ENCODE results near the gene SPRED3. TPM values are rescaled to one million over a fixed set of nuclear protein-coding genes. Genes with fewer than 3 reads are reported as not detected.

The SPRED3 gene
- polyA plus RNA-seq, 1 donor from 2014 or later, result 4.9 TPM

DNA sequence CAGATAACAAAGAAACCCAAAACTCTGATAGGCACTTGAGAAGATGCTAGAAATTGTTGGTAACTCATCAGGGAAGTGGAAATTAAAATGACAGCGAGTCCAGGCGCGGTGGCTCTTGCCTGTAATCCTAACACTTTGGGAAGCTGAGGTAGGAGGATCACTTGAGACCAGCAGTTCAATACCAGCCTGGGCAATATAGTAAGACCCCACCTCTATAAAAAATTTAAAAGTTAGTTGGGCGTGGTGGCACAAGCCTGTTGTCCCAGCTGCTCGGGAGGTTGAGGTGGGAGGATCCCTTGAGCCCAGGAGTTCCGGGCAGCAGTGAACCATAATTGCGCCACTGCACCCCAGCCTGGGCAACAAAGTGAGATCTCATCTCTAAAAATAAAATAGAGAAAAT is 42.4 kb downstream of the SPRED3 start:
- no peak overlapping the region for H2AFZ ChIP-seq (ENCODE audit: low read depth, low read length)
- H3K79me2 ChIP-seq (replicated peaks; ENCODE audit: insufficient read depth, low read length), result no peaks in the 10 kb centered on the region
- H3K9ac ChIP-seq (ENCODE audit: low read length), result no peak overlapping the region
- no peaks in the 10 kb centered on the region for H3K9me2 ChIP-seq (ENCODE audit: insufficient read depth, low read length)
- no peaks in the 10 kb centered on the region for H4K20me1 ChIP-seq (ENCODE audit: insufficient read depth)
- H3K9me3 ChIP-seq (ENCODE audit: low read length), result no peaks in the 10 kb centered on the region
- no peak overlapping the region for H3K4me3 ChIP-seq (ENCODE audit: low read length)
- H3K4me2 ChIP-seq (ENCODE audit: low read length), result no peak overlapping the region
- TF ChIP-seq, protein P1, sequence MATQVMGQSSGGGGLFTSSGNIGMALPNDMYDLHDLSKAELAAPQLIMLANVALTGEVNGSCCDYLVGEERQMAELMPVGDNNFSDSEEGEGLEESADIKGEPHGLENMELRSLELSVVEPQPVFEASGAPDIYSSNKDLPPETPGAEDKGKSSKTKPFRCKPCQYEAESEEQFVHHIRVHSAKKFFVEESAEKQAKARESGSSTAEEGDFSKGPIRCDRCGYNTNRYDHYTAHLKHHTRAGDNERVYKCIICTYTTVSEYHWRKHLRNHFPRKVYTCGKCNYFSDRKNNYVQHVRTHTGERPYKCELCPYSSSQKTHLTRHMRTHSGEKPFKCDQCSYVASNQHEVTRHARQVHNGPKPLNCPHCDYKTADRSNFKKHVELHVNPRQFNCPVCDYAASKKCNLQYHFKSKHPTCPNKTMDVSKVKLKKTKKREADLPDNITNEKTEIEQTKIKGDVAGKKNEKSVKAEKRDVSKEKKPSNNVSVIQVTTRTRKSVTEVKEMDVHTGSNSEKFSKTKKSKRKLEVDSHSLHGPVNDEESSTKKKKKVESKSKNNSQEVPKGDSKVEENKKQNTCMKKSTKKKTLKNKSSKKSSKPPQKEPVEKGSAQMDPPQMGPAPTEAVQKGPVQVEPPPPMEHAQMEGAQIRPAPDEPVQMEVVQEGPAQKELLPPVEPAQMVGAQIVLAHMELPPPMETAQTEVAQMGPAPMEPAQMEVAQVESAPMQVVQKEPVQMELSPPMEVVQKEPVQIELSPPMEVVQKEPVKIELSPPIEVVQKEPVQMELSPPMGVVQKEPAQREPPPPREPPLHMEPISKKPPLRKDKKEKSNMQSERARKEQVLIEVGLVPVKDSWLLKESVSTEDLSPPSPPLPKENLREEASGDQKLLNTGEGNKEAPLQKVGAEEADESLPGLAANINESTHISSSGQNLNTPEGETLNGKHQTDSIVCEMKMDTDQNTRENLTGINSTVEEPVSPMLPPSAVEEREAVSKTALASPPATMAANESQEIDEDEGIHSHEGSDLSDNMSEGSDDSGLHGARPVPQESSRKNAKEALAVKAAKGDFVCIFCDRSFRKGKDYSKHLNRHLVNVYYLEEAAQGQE (IDR thresholded peaks at IDR 0.05; ENCODE audit: borderline replicate concordance), result no peak
- TF ChIP-seq RAD21 (conservative IDR thresholded peaks at IDR 0.05), result no peak
- TF ChIP-seq TAF1 (IDR thresholded peaks at IDR 0.05; ENCODE audit: low read depth), result no peak
- no peak for TF ChIP-seq MXI1 (conservative IDR thresholded peaks at IDR 0.05; ENCODE audit: poor library complexity, severe bottlenecking)
- no peak for TF ChIP-seq EP300 (conservative IDR thresholded peaks at IDR 0.05; ENCODE audit: poor library complexity, severe bottlenecking)
- TF ChIP-seq POLR2AphosphoS5 (IDR thresholded peaks at IDR 0.05), result no peak
- TF ChIP-seq, protein P2, sequence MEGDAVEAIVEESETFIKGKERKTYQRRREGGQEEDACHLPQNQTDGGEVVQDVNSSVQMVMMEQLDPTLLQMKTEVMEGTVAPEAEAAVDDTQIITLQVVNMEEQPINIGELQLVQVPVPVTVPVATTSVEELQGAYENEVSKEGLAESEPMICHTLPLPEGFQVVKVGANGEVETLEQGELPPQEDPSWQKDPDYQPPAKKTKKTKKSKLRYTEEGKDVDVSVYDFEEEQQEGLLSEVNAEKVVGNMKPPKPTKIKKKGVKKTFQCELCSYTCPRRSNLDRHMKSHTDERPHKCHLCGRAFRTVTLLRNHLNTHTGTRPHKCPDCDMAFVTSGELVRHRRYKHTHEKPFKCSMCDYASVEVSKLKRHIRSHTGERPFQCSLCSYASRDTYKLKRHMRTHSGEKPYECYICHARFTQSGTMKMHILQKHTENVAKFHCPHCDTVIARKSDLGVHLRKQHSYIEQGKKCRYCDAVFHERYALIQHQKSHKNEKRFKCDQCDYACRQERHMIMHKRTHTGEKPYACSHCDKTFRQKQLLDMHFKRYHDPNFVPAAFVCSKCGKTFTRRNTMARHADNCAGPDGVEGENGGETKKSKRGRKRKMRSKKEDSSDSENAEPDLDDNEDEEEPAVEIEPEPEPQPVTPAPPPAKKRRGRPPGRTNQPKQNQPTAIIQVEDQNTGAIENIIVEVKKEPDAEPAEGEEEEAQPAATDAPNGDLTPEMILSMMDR (IDR thresholded peaks at IDR 0.05; ENCODE audit: poor library complexity, severe bottlenecking), result no peak
- no peak for TF ChIP-seq EZH2 (IDR thresholded peaks at IDR 0.05; ENCODE audit: borderline replicate concordance, insufficient read depth, low read length, poor library complexity, severe bottlenecking)
- no peak for TF ChIP-seq SMC3 (conservative IDR thresholded peaks at IDR 0.05; ENCODE audit: poor library complexity)
- H3K27ac ChIP-seq (ENCODE audit: low read length), result no peak overlapping the region
- H3K27me3 ChIP-seq (ENCODE audit: insufficient read depth, low read depth, low read length), result peaks cover 9% of the 10 kb centered on the region
- H3F3A ChIP-seq (ENCODE audit: insufficient read depth, low read length, poor library complexity, severe bottlenecking), result no peaks in the 10 kb centered on the region
- no peaks in the 10 kb centered on the region for H3K36me3 ChIP-seq (ENCODE audit: insufficient read depth, low read length)

DNA sequence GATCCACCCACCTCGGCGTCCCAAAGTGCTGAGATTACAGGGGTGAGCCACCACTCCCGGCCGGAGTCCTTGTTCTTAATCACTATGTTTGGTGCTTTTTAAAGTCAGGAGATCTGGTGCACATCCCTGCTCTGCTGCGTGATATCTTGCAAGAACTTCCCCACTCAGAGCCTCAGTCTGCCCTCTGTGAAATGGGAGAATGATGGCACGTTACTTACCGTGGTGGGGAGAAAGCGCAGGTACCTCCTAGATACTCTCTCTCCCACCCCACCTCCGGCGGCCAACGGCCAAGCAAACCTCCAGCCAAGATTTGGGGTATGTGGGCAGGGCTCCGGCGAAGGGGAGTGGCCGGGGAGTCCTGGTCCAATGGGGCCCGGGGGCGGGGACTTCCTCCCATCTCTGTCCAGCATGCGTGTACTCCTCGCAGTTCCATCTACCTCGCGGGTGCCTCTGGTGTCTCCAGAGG is 44.8 kb downstream of the SPRED3 start, which contains the start of gene RYR1:
Gene RYR1 (plus strand): TSS at position 424 of the 466 bp plus-strand sequence. CDS start 139 bp downstream, outside the sequence.
- no peak within 1 kb of the TSS for H2AFZ ChIP-seq (ENCODE audit: low read depth, low read length)
- H3F3A ChIP-seq (ENCODE audit: insufficient read depth, low read length, poor library complexity, severe bottlenecking), result no peaks in the 10 kb centered on the region
- no peaks in the 10 kb centered on the region for H4K20me1 ChIP-seq (ENCODE audit: insufficient read depth)
- no peaks in the 10 kb centered on the region for H3K36me3 ChIP-seq (ENCODE audit: insufficient read depth, low read length)
- H3K27me3 ChIP-seq (ENCODE audit: insufficient read depth, low read depth, low read length), result peaks cover 9% of the 10 kb centered on the region
- no peaks in the 10 kb centered on the region for H3K79me2 ChIP-seq (replicated peaks; ENCODE audit: insufficient read depth, low read length)
- no peak within 1 kb of the TSS for H3K9ac ChIP-seq (ENCODE audit: low read length)
- no peak within 1 kb of the TSS for H3K4me3 ChIP-seq (ENCODE audit: low read length)
- no peaks in the 10 kb centered on the region for H3K9me3 ChIP-seq (ENCODE audit: low read length)
- no peaks in the 10 kb centered on the region for H3K9me2 ChIP-seq (ENCODE audit: insufficient read depth, low read length)
- no peak within 1 kb of the TSS for H3K4me2 ChIP-seq (ENCODE audit: low read length)
- TF ChIP-seq TAF1 (IDR thresholded peaks at IDR 0.05; ENCODE audit: low read depth), result no peak
- no peak for TF ChIP-seq SMC3 (conservative IDR thresholded peaks at IDR 0.05; ENCODE audit: poor library complexity)
- H3K27ac ChIP-seq (ENCODE audit: low read length), result no peak within 1 kb of the TSS

All from neural cell (in vitro differentiated cells).